IPS DF 4.7 (cell line): ENCODE results near the gene ACTG1.

Experiments used
- DNase-seq: peaks from one replicate; pipeline ENCODE4 v3.0.0-alpha.2; 2013; ENCODE audit warnings: low spot score; ENCODE audit errors: extremely low read depth

The ACTG1 gene

DNA sequence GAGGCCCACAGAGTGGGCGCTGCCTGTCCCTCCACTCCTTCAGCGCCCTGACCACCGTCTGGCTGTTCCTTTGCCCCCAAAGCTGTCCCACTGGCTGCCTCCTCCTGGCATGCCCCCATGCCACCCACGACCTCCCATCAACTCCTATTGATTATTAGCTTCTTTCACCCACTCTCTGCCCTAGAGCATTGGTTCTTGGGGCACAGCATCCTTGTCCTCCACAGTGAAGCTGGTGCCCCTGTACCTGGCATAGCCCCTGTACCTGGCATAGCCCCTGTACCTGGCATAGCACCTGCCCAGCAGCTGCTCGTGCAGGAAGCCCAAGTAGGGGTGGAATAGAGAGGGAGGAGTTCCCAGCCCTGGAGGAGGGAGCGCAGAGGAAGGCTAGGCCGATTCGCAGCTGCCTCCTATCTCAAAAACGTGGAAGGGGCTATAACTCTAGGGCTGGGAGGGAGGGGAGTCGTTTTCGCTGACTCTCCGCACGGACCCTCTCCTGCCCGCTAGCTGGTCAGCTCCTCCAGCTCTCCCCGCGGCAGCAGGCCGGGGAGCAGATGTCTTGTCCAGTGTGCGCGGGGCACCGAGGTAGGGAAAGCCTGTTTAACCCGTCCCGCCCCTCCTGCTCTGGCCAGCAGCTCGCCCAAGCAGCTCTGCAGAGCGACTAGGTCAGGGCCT is 5.7 kb upstream of the ACTG1 start:
- DNase-seq = no peak

DNA sequence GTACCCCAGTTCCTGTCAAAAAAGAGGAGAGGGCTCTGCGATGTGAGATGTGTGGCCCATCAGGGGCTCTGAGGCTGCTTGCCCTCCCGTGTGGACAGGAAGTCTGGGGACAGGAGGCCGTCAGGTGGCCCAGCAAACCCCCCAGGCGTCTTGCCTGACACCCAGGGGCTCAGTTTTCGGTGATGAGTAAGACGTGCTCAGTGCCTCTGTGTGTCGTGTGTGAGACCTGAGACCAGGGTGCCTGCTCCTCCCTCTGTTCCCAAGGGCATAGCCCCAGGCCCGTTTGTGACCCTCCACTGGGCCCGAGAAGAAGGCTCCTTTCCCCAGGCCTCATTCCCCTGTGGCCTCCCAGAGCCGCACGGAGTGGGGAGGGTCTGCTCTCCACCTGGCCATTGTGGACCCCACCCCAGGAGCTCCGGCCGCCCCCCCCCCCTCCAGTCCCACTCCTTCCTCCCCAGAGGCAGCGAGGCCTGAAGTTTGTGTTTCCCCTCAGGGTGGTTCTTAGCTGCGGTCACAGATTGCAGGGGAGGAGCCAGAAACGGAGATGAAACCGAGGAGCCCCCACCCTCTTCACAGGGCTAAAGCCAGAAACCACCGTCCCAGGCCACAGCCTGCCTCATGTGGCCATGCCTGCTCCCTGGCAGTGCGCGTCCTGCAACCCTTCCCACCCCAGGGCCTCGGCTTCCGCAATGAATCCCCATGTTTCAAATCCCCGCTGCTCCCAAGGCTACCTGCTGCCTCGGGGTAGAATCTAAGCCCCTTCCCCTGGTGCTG is 4.9 kb upstream of the ACTG1 start:
- no peak for DNase-seq

- DNase-seq = no peak
Measured at GRCh38 chr17:81517009-81517338, 4.4 kb upstream of the ACTG1 start.

GRCh38 chr17:81516439-81516838 is 3.8 kb upstream of the ACTG1 start:
- DNase-seq = no peak

DNA sequence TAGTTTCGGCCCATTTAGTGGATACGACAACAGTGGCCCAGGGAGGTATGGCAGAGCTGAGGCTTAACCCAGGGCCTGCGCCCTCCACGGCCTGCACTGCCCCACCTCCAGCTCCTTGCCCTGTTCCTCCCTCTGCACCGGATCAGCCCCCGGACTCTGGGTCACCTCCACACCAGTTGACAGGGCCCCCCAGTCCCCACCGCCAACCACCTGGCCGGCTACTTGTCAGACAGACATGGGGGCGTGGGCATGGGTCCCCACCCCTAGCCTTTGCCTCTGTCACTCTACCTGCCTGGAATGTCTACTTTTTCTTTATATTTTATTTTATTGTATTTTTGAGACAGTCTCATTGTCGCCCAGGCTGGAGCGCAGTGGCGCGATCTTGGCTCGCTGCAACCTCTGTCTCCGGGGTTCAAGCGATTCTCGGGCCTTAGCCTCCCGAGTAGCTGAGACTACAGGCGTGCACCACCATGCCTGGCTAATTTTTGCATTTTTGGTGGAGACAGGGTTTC is 3.0 kb upstream of the ACTG1 start:
- DNase-seq = no peak

- no peak for DNase-seq
Measured at GRCh38 chr17:81514739-81515529, 2.3 kb upstream of the ACTG1 start.

- no peak for DNase-seq
Measured at GRCh38 chr17:81514489-81514738, 1.8 kb upstream of the ACTG1 start.

DNA sequence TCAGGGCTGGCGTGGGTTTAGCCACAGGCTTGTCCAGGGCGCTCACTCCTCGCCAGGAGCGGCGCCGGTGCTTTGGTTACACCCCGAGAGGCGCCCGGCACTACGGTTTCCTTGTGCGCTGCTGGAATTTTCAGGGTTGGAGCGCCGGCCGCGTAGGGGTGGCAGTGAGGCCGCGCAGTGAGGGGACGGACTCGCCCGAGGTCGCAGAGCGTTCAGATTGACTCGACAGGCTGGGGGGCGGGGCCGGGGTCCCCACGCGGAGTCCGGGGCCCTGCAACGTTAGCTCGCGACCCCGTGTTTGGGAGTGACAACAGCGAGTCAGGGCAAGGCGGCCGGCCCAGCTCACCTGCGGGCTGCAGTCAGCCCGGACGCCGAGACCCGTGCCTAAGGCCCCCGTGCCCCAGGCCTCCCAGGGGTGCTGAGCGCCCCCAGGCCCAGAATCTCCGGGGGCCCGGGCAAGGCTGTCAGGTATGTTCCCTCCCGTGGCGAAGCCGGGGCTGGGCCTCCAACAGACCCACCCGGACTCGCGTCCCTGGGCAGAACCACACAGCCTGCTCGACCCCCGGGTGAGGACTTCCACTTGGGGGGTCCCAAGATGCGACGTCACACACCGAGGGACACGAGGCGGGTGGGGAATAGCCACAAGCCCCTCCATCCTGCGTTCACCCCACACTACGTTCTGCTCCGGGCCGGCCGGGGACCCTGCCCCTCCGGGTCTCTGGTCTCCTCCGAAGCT is 1.3 kb upstream of the ACTG1 start:
- no peak for DNase-seq

GRCh38 chr17:81513372-81513752 is 763 bp upstream of the ACTG1 start:
- no peak for DNase-seq

- DNase-seq = no peak
Measured at GRCh38 chr17:81511804-81512561, 616 bp downstream of the ACTG1 start.

DNA sequence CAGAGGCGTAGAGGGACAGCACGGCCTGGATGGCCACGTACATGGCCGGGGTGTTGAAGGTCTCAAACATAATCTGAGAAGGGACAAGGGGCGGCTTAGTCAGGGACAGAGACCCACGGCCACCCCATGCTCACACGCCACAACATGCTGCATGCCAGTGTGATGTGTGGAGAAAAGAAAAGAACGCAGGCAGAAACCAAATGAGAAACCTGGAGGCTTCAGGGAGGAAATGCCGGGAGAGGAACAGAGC is 1.1 kb downstream of the ACTG1 start:
- DNase-seq = no peak

DNA sequence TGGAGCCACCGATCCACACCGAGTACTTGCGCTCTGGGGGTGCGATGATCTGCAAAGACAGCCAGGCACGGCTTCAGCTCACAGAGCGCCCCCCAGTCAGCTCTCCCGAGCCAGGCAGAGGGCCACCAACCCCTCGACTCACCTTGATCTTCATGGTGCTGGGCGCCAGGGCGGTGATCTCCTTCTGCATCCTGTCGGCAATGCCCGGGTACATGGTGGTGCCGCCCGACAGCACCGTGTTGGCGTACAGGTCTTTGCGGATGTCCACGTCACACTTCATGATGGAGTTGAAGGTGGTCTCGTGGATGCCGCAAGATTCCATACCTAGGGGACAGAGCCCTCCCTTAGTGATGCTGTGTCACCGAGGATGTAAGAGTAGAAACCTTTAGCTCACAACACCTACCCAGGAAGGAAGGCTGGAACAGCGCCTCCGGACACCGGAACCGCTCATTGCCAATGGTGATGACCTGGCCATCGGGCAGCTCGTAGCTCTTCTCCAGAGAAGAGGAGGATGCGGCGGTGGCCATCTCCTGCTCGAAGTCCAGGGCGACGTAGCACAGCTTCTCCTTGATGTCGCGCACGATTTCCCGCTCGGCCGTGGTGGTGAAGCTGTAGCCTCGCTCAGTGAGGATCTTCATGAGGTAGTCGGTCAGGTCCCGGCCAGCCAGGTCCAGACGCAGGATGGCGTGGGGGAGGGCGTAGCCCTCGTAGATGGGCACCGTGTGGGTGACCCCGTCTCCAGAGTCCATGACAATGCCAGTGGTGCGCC is 1.6 kb downstream of the ACTG1 start:
- no peak for DNase-seq

GRCh38 chr17:81509972-81510784 is 2.4 kb downstream of the ACTG1 start:
- DNase-seq = no peak

GRCh38 chr17:81509207-81509971 is 3.2 kb downstream of the ACTG1 start:
- no peak for DNase-seq

DNA sequence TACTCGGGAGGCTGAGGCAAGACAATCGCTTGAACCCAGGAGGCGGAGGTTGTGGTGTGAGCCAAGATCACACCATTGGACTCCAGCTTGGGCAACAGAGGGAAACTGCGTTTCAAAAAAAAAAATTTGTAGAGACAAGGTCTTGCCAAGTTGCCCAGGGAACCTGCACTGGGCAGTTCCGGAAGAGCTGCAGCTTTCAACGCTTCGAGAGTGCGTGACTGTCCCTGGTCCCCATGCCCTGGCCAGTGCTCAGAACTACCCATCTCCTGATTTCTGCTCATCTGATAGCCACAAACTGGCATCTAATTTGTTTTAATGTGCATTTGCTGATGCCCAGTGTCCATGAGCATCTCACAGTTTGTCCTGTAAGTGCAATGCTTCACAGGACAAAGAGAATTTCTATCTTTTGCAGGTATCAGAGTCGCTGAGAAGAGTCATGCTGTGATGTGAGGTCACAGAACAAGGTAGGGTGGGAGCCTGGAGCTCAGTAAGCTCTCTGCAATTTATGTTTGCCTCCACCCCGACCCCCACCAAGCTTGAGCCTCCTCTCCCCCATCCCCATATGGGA is 3.9 kb downstream of the ACTG1 start:
- no peak for DNase-seq

GRCh38 chr17:81503619-81504018 is 9.0 kb downstream of the ACTG1 start:
- DNase-seq = no peak

- no peak for DNase-seq
Measured at GRCh38 chr17:81502471-81503017, 10.1 kb downstream of the ACTG1 start.

DNA sequence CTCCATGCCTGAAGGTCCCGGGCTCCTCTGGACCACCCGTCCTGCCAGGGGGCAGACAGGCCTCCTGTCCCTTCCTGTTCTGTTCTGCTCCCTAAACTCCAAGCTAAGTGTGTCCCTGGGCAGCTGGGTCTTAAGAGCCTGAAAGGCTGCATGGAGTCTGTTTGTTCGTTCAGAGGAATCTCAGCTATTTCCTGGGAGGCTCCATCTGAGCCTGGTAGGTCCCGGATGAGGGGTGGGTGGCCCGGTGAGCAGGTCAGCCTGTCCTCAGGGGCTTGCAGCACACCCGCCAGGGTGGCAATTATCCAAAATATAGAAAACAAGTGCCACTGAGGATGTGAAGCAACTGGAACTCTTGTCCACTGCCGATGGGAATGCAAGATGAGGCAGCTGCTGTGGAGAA is 12.6 kb downstream of the ACTG1 start:
- no peak for DNase-seq

- no peak for DNase-seq
Measured at GRCh38 chr17:81499601-81499970, 13.0 kb downstream of the ACTG1 start.
